GM18867 (cell line): ENCODE data around the gene HMX3.

Experiments
- ATAC-seq: cut with Tn5 transposase; IDR thresholded peaks from one replicate; pipeline ENCODE4 v1.9.1; 2021; ENCODE audit warnings: mild to moderate bottlenecking, moderate library complexity; ENCODE audit not compliant: unreplicated experiment

The HMX3 gene

GRCh38 chr10:123135415-123136141, at the start of gene HMX3:
Gene HMX3, plus strand, starts transcription at chr10:123135970. Its CDS starts 81 bp downstream, at chr10:123136051.
- no peak for ATAC-seq

GRCh38 chr10:123086281-123086680, 49.5 kb upstream of the HMX3 start:
- no peak for ATAC-seq

- ATAC-seq, result no peak
Measured at GRCh38 chr10:123087348-123087747, 48.4 kb upstream of the HMX3 start.

- no peak for ATAC-seq
Measured at GRCh38 chr10:123087786-123088185, 48.0 kb upstream of the HMX3 start.

- ATAC-seq, result no peak
Measured at GRCh38 chr10:123092635-123093414, 42.9 kb upstream of the HMX3 start.

- ATAC-seq, result no peak
Measured at GRCh38 chr10:123093489-123093888, 42.3 kb upstream of the HMX3 start.

- ATAC-seq, result no peak
Measured at GRCh38 chr10:123096452-123096851, 39.3 kb upstream of the HMX3 start.

- no peak for ATAC-seq
Measured at GRCh38 chr10:123097039-123097438, 38.7 kb upstream of the HMX3 start.

GRCh38 chr10:123100030-123100762, 35.6 kb upstream of the HMX3 start:
- no peak for ATAC-seq

- no peak for ATAC-seq
Measured at GRCh38 chr10:123101872-123102271, 33.9 kb upstream of the HMX3 start.

- no peak for ATAC-seq
Measured at GRCh38 chr10:123102673-123103072, 33.1 kb upstream of the HMX3 start.

- ATAC-seq, result no peak
Measured at GRCh38 chr10:123103944-123104343, 31.8 kb upstream of the HMX3 start.

GRCh38 chr10:123109466-123109865, 26.3 kb upstream of the HMX3 start:
- ATAC-seq, result no peak

GRCh38 chr10:123117644-123118417, 17.9 kb upstream of the HMX3 start:
- ATAC-seq, result no peak

GRCh38 chr10:123119081-123119480, 16.7 kb upstream of the HMX3 start:
- ATAC-seq, result no peak

- ATAC-seq, result no peak
Measured at GRCh38 chr10:123126246-123126645, 9.5 kb upstream of the HMX3 start.

- ATAC-seq, result no peak
Measured at GRCh38 chr10:123129618-123130271, 6.0 kb upstream of the HMX3 start.

GRCh38 chr10:123132576-123133477, 2.9 kb upstream of the HMX3 start:
- ATAC-seq, result peak; percentile 66
